Ovary (tissue), 3 donors: Measurements from ENCODE around the gene RPRD1B.

Source experiments
- EP300 ChIP-seq: sonication (generic); formaldehyde crosslinking; IDR thresholded peaks from one replicate; pipeline ENCODE4 v1.6.1; 2017; ENCODE audit warnings: antibody characterized with exemption
- POLR2A ChIP-seq: fragments of 450-650 bp; IDR thresholded peaks from one replicate; pipeline ENCODE4 v1.6.1; 2017; ENCODE audit warnings: antibody characterized with exemption, mild to moderate bottlenecking, moderate library complexity
- TF ChIP-seq, protein P1 (sequence below), 3 donors: fragments of 450-650 bp in 2 of 3; fragments of 200-600 bp in 1 of 3; IDR thresholded peaks; one replicate each; pipeline versions ENCODE4 v1.5.1 to v1.8.0; 2016 to 2022; ENCODE audit warnings: antibody characterized with exemption in 3 of 3, mild to moderate bottlenecking in 1 of 3
- donor health status: DM: no; HTN: no; CAD: no.

DNA sequence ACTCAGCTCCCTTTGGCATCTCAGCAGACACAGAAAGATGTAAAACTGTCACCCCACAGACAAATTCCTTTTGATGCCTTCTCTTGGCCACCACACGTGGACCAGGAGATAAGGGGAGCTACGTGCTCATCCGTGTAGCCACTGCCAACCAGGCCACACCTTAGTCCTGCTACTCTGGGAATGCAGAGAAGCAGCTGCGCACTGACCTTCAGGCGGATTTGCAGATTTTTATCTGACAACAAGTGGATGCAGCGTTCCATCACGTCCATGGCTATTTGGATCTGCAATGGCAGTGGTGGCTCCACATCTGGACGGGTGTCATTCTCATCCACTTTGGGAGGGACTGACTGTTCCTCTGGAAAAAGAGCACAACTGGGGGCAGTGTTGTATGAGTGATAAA lies 31.1 kb upstream of the RPRD1B start:
- no peak for TF ChIP-seq EP300
- TF ChIP-seq, protein P1, sequence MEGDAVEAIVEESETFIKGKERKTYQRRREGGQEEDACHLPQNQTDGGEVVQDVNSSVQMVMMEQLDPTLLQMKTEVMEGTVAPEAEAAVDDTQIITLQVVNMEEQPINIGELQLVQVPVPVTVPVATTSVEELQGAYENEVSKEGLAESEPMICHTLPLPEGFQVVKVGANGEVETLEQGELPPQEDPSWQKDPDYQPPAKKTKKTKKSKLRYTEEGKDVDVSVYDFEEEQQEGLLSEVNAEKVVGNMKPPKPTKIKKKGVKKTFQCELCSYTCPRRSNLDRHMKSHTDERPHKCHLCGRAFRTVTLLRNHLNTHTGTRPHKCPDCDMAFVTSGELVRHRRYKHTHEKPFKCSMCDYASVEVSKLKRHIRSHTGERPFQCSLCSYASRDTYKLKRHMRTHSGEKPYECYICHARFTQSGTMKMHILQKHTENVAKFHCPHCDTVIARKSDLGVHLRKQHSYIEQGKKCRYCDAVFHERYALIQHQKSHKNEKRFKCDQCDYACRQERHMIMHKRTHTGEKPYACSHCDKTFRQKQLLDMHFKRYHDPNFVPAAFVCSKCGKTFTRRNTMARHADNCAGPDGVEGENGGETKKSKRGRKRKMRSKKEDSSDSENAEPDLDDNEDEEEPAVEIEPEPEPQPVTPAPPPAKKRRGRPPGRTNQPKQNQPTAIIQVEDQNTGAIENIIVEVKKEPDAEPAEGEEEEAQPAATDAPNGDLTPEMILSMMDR (IDR thresholded peaks at IDR 0.05): no peak
- TF ChIP-seq POLR2A: no peak
